NCI-H345 treated with DMSO at 0.1 percent for 48 hours (cell line): Measurements from ENCODE around the gene OR2T8.

Experiments used
- DNase-seq: peaks from one replicate; lab custom pipeline; 2025; ENCODE audit not compliant: unreplicated experiment; lab: John Stamatoyannopoulos, UW

The OR2T8 gene

DNA sequence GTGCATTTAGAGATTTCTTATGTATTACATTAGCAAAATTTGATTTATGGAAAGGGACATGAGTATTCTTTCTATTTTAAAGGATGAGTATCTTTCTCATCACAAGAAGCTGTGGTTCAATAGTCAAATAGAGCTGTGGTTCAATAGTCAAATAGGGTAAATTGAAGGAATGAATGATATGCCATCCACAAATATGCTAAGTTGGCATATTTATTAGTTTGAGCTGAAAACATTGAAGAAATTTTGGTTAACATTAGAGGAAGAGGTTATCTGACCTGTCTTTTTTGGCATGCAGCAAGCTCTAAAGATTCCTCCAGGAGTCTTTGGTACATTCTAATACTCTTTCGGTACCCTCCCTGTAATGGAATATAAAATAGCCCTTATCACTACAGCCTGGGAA, 33.4 kb downstream of the OR2T8 start:
- DNase-seq = no peak

DNA sequence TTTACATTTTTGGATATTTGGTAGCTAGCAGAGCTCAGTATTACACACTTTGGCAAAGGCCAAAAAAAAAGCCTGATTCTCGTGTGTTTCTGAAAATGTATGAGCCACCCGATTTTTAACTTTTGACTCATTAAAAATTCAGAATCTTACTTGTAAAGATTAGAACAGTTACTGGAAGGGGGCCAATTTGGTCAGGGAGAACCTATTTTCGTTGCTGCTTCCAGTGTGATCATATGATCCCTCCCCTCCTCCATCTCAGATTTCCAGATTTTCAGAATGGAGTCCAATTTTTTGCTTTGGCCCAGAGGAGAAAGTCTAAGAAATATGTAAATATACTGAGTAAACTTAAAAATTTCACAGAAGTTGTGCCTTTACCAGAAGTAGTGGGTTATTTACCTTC, 41.7 kb downstream of the OR2T8 start:
- DNase-seq = no peak

DNA sequence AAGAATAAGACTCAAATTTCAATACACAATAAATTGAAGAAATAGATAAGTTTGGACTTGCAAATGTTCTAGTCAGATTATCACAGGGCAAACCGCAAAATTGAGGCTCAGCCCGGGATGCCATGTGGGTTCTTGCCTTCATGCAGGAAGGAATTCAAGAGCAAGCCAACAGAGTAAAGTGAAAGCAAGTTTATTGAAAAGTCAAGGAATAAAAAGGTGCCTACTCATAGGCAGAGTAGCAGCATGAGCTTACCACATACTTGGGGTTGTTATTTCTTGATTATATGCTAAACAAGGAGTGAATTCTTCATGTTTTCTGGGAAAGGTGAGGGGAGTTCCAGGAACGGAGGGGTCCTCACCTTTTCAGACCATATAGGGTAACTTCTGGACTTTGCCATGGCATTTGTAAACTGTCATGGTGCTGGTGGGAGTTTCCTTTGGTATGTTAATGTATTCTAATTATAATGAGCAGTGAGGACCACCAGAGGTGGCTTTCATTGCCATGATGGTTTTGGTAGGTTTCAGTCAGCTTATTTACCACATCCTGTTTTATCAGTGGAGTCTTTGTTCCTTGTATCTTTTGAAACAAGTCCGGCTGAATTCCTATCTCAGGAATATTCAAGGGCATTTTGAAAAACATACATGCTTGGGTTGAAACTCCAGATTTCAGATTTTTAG, 43.0 kb downstream of the OR2T8 start:
- no peak for DNase-seq

DNA sequence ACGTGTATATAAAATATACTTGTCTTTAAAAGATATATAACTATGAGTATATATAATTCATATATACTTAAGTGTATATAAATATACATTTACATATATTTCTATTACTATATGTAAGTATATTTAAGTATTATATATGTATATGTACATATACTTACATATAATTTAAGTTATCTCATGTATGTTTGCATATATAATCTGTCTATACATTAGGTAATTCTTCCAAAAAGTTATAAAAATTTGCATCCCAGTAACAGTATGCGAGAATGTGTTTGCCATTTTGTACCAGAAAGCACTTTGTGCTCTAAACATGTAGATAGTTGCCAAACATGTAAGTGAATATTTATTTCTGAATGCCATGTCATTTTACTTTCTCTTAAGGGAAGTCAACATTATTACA, 44.9 kb downstream of the OR2T8 start, which contains the start of gene OR2AK2:
Gene OR2AK2, plus strand, starts transcription at position 301 of the 400 bp plus-strand sequence. CDS start 144 bp downstream, outside the sequence.
- no peak for DNase-seq

DNA sequence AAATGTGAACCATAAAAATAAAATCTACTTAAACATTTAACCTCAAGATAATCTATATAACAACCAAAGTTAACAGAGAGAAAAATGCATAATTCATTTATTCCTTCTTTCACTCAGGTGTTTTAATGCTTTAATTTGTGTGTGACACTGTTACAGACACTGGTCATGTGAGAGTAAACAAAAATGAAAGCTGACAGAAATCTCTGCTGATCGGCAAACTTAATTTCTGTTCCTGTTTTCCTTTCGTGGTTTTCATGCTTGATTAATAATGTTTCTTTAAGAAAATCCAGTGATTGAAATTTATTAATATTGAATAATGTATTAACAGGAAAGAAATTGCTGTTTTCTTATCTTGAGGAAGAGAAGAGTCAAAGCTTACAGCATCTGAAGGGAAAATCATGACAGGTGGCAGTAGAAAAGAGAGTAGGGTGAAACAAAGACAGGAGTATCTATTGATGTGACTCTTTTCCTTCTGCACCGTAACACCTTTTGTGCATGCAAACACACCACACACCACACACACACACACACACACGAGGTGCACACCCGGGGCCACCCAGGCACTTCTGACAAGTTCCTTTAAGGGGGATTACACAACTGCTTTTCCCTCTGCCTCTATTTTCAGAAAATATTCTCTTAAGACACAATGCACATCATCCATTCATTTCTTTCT, 46.6 kb downstream of the OR2T8 start:
- no peak for DNase-seq
